Small intestine (tissue), 7 donors: ENCODE data around the gene DNAH5. TPM values are rescaled to one million over a fixed set of nuclear protein-coding genes. Genes with fewer than 3 reads are reported as not detected.

Source experiments
- DNase-seq, 2 donors: peaks; one replicate each; pipeline versions ENCODE4 v3.0.0 to v3.0.0-alpha.2; 2013
- FAIRE-seq: peaks from 2 replicates; lab custom pipeline; 2012; peaks lifted over from hg19 to GRCh38; lab: Jason Lieb, UNC
- H3K27ac ChIP-seq, 3 donors: one replicate each; pipeline ENCODE4 v1.5.1; 2013; ENCODE audit warnings: low read length in 2 of 3, mild to moderate bottlenecking in 2 of 3, control low read depth in 1 of 3, inconsistent platforms in 1 of 3, low read depth in 1 of 3, moderate library complexity in 1 of 3
- H3K27me3 ChIP-seq, 3 donors: one replicate each; pipeline ENCODE4 v1.6.1; 2013; ENCODE audit warnings: low read length in 3 of 3, inconsistent platforms in 1 of 3; ENCODE audit not compliant: control insufficient read depth in 3 of 3, insufficient read depth in 3 of 3
- H3K36me3 ChIP-seq, 3 donors: one replicate each; pipeline ENCODE4 v1.6.1; 2013; ENCODE audit warnings: low read length in 3 of 3, inconsistent platforms in 1 of 3, low read depth in 1 of 3, mild to moderate bottlenecking in 1 of 3, moderate library complexity in 1 of 3; ENCODE audit not compliant: control insufficient read depth in 3 of 3, insufficient read depth in 2 of 3
- H3K4me1 ChIP-seq, 3 donors: one replicate each; pipeline ENCODE4 v1.6.1; 2013; ENCODE audit warnings: low read length in 2 of 3, inconsistent platforms in 1 of 3, low read depth in 1 of 3, mild to moderate bottlenecking in 1 of 3, moderate library complexity in 1 of 3; ENCODE audit not compliant: control insufficient read depth in 3 of 3, insufficient read depth in 2 of 3
- H3K4me3 ChIP-seq, 3 donors: one replicate each; pipeline ENCODE4 v1.5.1; 2013; ENCODE audit warnings: low read length in 3 of 3, control low read depth in 1 of 3, inconsistent platforms in 1 of 3, low read depth in 1 of 3, mild to moderate bottlenecking in 1 of 3, moderate library complexity in 1 of 3
- H3K9me3 ChIP-seq, 2 donors: one replicate each; pipeline ENCODE4 v1.6.1; 2013; ENCODE audit warnings: low read depth in 1 of 2, low read length in 1 of 2; ENCODE audit not compliant: control insufficient read depth in 2 of 2, insufficient read depth in 1 of 2
- WGBS, 3 donors: extraction: QIAGEN DNeasy Blood & Tissue Kit; methylation state at CpG; one replicate each; pipeline ENCODE4 v1.1.7; 2013; 5-methylcytosine and 5-hydroxymethylcytosine counted together
- polyA plus RNA-seq, 4 donors: library from polyadenylated mRNA; stranded (reverse) in 3 of 4; unstranded in 1 of 4; fragments of 200-250 nt in 3 of 4; fragments of 120-200 nt in 1 of 4; gene quantifications; one replicate each; pipeline versions ENCODE4 v1.2.1 to v1.2.3, GENCODE V29; 2013
- donor health status: healthy with polysubstance abuse.
- donor health status: control.
- donor health status: control.
- donor health status: Bipolar disorder and iron deficiency.
- donor health status: healthy.

Gene DNAH5
- polyA plus RNA-seq, 4 donors = 0.01 to 0.44 TPM; not detected in 2

GRCh38 chr5:13910637-13911288 lies 33.7 kb downstream of the DNAH5 start:
- H3K9me3 ChIP-seq = no peaks in the 10 kb centered on the region
- H3K4me3 ChIP-seq = no peak overlapping the region
- no peaks in the 10 kb centered on the region for H3K4me1 ChIP-seq
- 77 to 81% (median 80%) methylated on average over 13 of the region's 13 CpGs for WGBS, 3 donors
- FAIRE-seq (no peak), DNase-seq (no peak)
- H3K27ac ChIP-seq = no peak overlapping the region
- no peaks in the 10 kb centered on the region for H3K27me3 ChIP-seq
- H3K36me3 ChIP-seq = peaks cover 0 to 2% (median 0%) of the 10 kb centered on the region in 3 donors

GRCh38 chr5:13910201-13910600 lies 34.3 kb downstream of the DNAH5 start:
- no peak for FAIRE-seq
- Histone ChIP-seq H3K9me3 (no peaks in the 10 kb centered on the region), H3K27ac (no peak overlapping the region), H3K4me3 (no peak overlapping the region), H3K27me3 (no peaks in the 10 kb centered on the region), H3K36me3 (peaks cover 0 to 2% (median 0%) of the 10 kb centered on the region in 3 donors), H3K4me1 (no peaks in the 10 kb centered on the region)
- no peak for DNase-seq
- WGBS, 3 donors = 62 to 74% (median 69%) methylated on average over 2 of the region's 2 CpGs

GRCh38 chr5:13909271-13909670 lies 35.2 kb downstream of the DNAH5 start:
- Histone ChIP-seq H3K27ac (no peak overlapping the region), H3K4me1 (no peaks in the 10 kb centered on the region), H3K4me3 (no peak overlapping the region), H3K36me3 (peaks cover 0 to 2% (median 0%) of the 10 kb centered on the region in 3 donors), H3K27me3 (no peaks in the 10 kb centered on the region), H3K9me3 (no peaks in the 10 kb centered on the region)
- DNase-seq = no peak
- WGBS, 3 donors = 81 to 89% (median 84%) methylated on average over 1 of the region's 1 CpG
- FAIRE-seq = no peak

- H3K9me3 ChIP-seq = no peaks in the 10 kb centered on the region
- FAIRE-seq (no peak), DNase-seq (no peak)
- WGBS, 3 donors = 86 to 88% (median 87%) methylated on average over 6 of the region's 6 CpGs
- no peaks in the 10 kb centered on the region for H3K27me3 ChIP-seq
- H3K27ac ChIP-seq = no peak overlapping the region
- H3K4me3 ChIP-seq = no peak overlapping the region
- no peaks in the 10 kb centered on the region for H3K36me3 ChIP-seq
- no peaks in the 10 kb centered on the region for H3K4me1 ChIP-seq
Observed at GRCh38 chr5:13898569-13898968, 45.9 kb downstream of the DNAH5 start.

GRCh38 chr5:13878357-13878756 lies 66.1 kb downstream of the DNAH5 start:
- FAIRE-seq (no peak), DNase-seq (no peak)
- Histone ChIP-seq H3K27me3 (no peaks in the 10 kb centered on the region), H3K36me3 (no peaks in the 10 kb centered on the region), H3K4me3 (no peak overlapping the region), H3K9me3 (no peaks in the 10 kb centered on the region), H3K4me1 (no peaks in the 10 kb centered on the region), H3K27ac (no peak overlapping the region)
- 66 to 72% (median 70%) methylated on average over 4 of the region's 4 CpGs for WGBS, 3 donors

- Histone ChIP-seq H3K4me3 (no peak overlapping the region), H3K36me3 (no peaks in the 10 kb centered on the region), H3K9me3 (no peaks in the 10 kb centered on the region), H3K4me1 (no peaks in the 10 kb centered on the region), H3K27me3 (no peaks in the 10 kb centered on the region), H3K27ac (no peak overlapping the region)
- no peak for FAIRE-seq
- 27 to 30% (median 30%) methylated on average over 5 of the region's 5 CpGs for WGBS, 3 donors
- DNase-seq = peak in 1 of 2 donors; percentile 34
Observed at GRCh38 chr5:13866792-13867191, 77.7 kb downstream of the DNAH5 start.

GRCh38 chr5:13865312-13865711 lies 79.2 kb downstream of the DNAH5 start:
- Histone ChIP-seq H3K36me3 (no peaks in the 10 kb centered on the region), H3K27me3 (no peaks in the 10 kb centered on the region), H3K27ac (no peak overlapping the region), H3K9me3 (no peaks in the 10 kb centered on the region), H3K4me3 (no peak overlapping the region), H3K4me1 (no peaks in the 10 kb centered on the region)
- no peak for FAIRE-seq
- DNase-seq = no peak

GRCh38 chr5:13860146-13860545 lies 84.3 kb downstream of the DNAH5 start:
- no peak for DNase-seq
- Histone ChIP-seq H3K4me3 (no peak overlapping the region), H3K36me3 (no peaks in the 10 kb centered on the region), H3K4me1 (no peaks in the 10 kb centered on the region), H3K27me3 (no peaks in the 10 kb centered on the region), H3K9me3 (no peaks in the 10 kb centered on the region), H3K27ac (no peak overlapping the region)
- FAIRE-seq = no peak
- 76 to 81% (median 77%) methylated on average over 4 of the region's 4 CpGs for WGBS, 3 donors
